22Rv1 (cell line): Measurements from ENCODE around the gene FAM169A.

ENCODE experiments used
- H3K27ac ChIP-seq: fragments of 450-650 bp; 2 replicates; pipeline ENCODE4 v1.5.1; 2017
- ZFX ChIP-seq: fragments of 450-650 bp; IDR thresholded peaks from 2 replicates; pipeline ENCODE4 v1.6.1; 2017; ENCODE audit warnings: antibody characterized with exemption, borderline replicate concordance
- TF ChIP-seq, protein P1 (sequence below): fragments of 450-650 bp; IDR thresholded peaks from 2 replicates; pipeline ENCODE4 v1.5.1; 2017; ENCODE audit warnings: mild to moderate bottlenecking

The FAM169A gene

DNA sequence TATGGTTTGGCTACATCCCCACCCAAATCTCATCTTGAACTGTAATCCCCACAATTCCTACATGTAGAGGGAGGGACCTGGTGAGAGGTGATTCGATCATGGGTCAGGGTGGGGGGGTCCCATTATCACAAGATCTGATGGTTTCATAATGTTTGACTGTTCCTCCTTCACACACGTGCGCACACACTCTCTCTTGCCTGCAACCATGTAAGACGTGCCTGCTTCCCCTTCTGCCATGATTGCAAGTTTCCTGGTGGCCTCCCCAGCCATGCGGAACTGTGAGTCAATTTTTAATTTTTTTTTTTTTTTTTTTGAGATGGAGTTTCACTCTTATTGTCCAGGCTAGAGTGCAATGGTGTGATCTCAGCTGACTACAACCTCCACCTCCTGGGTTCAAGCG, 27.0 kb downstream of the FAM169A start:
- TF ChIP-seq ZFX, result no peak
- TF ChIP-seq, protein P1, sequence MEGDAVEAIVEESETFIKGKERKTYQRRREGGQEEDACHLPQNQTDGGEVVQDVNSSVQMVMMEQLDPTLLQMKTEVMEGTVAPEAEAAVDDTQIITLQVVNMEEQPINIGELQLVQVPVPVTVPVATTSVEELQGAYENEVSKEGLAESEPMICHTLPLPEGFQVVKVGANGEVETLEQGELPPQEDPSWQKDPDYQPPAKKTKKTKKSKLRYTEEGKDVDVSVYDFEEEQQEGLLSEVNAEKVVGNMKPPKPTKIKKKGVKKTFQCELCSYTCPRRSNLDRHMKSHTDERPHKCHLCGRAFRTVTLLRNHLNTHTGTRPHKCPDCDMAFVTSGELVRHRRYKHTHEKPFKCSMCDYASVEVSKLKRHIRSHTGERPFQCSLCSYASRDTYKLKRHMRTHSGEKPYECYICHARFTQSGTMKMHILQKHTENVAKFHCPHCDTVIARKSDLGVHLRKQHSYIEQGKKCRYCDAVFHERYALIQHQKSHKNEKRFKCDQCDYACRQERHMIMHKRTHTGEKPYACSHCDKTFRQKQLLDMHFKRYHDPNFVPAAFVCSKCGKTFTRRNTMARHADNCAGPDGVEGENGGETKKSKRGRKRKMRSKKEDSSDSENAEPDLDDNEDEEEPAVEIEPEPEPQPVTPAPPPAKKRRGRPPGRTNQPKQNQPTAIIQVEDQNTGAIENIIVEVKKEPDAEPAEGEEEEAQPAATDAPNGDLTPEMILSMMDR, result no peak
- no peak overlapping the region for H3K27ac ChIP-seq

DNA sequence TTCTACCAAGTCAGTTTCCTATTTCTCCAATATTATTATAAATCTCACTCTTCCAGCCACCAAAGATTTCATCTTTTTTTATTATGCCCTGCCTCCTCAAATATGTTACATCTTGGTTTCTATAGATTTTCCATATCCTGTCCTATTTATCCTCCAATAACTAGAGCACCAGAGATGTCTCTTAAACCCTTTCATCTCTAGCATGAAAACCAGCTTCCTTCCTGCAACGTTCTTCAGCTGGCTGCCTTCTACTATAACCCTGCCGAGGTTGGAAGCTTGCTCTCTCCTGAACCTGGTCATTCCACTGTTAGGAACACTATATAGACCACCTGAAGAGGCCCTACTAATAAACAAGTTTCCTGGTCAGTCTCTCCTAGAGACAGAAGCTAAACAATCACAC, 27.9 kb downstream of the FAM169A start:
- no peak for TF ChIP-seq ZFX
- TF ChIP-seq, protein P1, result no peak

DNA sequence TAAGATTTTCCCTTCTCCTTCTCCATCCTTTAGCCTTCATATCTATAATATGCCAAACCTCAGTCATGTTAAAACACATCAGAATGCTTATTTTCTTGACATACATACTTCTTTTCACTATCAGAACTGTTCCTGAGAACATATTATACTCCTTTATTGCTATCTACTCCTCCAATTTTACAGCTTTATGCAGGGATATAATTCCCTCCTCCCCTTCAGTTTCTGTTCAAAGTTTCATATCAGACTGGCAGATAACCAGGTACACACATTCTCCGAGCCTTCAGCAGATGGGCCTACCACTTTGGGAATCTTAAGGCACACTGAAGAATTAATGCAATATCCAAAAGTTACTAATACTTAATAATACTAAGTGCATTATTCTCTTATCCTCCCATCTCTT, 29.1 kb downstream of the FAM169A start:
- H3K27ac ChIP-seq, result no peak overlapping the region
- TF ChIP-seq, protein P1, result no peak
- no peak for TF ChIP-seq ZFX

More for the DNA sequence above, 27.9 kb downstream of the FAM169A start:
- no peak overlapping the region for H3K27ac ChIP-seq

DNA sequence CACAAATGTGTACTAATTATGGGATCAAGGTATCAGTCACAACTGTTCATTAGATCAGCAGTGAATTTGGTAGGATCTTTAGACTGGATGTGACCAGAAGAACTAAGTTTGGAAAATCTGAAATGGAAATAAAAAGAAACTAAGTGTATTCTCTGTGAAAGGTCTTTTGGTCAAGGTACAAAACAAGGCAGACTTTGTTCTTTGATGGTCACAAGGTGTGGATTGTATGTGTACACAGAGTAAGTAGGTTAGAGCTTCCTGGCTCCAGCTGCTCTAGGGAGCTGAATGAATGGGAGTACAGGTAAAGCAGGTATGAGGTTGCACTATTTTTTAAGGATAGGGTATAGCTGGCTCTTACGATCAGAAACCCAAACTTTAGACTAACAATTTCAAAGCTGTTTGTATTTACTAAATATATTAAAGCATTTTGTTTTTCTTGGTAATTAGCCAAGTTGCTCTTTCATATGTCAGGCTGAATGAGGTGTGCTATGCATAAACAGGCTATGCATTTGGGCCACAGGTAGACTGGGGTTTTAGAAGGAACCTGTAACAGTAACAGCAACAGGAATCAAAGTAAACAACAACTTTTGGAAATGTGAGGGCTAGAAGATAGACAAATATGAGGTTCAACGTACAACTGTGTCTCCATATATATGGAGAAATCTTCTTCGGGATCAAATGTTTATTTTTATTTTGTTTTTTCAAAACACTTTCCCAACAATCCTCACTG, 32.5 kb downstream of the FAM169A start:
- H3K27ac ChIP-seq, result peak overlapping the region; percentile 47
- no peak for TF ChIP-seq ZFX
- TF ChIP-seq, protein P1, result no peak

DNA sequence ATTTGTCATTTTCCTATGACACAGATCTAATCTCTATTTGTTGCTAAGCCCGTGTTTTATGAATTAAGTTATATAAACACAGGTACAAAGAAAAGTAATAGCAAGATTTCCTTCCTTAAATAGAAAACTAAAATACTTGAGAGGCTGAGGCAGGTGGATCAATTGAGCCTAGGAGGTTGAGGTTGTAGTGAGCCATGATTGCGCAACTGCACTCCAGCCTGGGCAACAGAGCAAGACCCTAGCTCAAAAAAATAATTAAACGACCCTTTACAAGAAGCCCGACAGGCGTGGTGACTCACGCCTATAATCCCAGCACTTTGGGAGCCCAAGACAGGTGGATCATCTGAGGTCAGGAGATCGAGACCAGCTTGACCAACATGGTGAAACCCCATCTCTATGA, 36.8 kb downstream of the FAM169A start:
- no peak overlapping the region for H3K27ac ChIP-seq
- TF ChIP-seq ZFX, result no peak
- TF ChIP-seq, protein P1, result no peak

- TF ChIP-seq, protein P1, result no peak
- TF ChIP-seq ZFX, result no peak
Measured at GRCh38 chr5:74822288-74822687, 43.9 kb downstream of the FAM169A start.

GRCh38 chr5:74816875-74817274, 49.3 kb downstream of the FAM169A start:
- H3K27ac ChIP-seq, result no peak overlapping the region
- no peak for TF ChIP-seq ZFX

More at GRCh38 chr5:74822288-74822687, 43.9 kb downstream of the FAM169A start:
- no peak overlapping the region for H3K27ac ChIP-seq
